GM19455 (cell line): ENCODE data around the gene COL25A1.
"Not testable (repeated sequence)": the region's sequence is repeated elsewhere in the genome, so short reads cannot be mapped to it uniquely, and the experiment has no call there.

Experiments used
- ATAC-seq: cut with Tn5 transposase; IDR thresholded peaks from one replicate; pipeline ENCODE4 v1.9.1; 2021; ENCODE audit not compliant: unreplicated experiment

The COL25A1 gene

DNA sequence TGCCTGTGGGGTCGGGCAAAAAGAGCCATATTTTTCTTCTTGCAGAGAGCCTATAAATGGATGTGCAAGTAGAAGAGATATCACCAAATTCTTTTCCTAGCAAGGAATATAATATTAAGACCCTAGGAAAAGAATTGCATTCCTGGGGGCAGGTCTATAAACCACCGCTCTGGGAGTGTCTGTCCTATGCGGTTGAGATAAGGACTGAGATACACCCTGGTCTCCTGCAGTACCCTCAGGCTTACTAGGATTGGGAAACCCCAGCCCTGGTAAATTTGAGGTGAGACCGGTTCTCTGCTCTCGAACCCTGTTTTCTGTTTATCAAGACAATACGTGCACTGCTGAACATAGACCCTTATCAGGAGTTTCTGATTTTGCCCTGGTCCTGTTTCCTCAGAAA lies 280.8 kb downstream of the COL25A1 start:
- not testable (repeated sequence) for ATAC-seq

DNA sequence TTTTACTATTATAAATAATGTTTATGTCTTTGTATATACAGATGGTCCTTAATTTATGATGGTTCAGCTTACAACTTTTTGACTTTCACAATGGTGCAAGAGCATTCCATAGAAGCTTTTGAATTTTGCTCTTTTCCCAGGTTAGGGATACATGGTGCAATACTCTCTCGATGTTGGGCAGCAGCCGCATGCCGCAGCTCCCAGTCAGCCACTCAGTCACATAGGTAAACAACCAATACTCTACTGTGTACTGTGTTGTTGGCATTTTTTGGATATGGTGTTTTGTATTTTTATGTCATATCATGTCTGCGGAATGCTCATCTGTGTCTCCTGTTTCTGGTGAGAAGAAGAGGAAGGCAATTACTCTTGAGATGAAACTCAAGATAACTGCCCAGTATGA lies 281.6 kb downstream of the COL25A1 start:
- no peak for ATAC-seq

DNA sequence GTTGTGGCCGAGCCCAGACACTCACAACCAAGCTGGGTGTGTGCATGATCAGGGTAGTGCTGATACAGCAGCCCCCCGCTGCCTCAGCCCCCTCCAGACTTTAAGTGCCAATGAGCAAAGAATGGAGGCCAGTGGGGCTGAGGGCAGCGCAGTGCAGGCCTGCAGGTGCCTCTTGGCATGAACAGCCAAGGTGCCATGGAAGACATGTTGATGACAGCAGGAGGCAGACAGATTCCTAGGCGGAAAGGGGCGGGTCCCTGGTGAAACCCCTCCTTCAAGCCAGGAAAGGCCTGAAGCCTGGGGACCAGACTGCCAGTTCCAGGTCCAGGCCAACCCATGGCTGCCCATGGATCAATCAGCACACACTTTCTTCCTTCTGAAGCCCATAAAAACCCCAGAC lies 286.3 kb downstream of the COL25A1 start:
- no peak for ATAC-seq

DNA sequence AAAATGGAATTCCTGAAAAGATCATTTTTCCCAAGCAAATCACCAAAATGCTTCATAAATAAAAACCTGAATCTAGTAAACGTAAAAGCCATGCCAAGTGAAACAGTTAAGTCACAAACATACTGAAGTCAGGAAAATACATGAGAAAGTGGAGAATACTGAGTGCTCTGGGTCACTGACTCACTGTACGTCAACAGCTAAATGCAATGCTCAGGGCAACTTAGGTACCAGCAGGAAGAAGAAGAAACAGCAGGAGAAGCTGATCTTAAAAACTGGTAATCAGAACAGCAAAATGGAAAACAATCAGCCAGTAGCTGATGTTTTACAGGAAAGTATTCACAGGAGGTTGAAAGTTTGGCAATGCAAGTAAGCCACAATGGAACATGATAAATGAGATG lies 287.0 kb downstream of the COL25A1 start:
- no peak for ATAC-seq

DNA sequence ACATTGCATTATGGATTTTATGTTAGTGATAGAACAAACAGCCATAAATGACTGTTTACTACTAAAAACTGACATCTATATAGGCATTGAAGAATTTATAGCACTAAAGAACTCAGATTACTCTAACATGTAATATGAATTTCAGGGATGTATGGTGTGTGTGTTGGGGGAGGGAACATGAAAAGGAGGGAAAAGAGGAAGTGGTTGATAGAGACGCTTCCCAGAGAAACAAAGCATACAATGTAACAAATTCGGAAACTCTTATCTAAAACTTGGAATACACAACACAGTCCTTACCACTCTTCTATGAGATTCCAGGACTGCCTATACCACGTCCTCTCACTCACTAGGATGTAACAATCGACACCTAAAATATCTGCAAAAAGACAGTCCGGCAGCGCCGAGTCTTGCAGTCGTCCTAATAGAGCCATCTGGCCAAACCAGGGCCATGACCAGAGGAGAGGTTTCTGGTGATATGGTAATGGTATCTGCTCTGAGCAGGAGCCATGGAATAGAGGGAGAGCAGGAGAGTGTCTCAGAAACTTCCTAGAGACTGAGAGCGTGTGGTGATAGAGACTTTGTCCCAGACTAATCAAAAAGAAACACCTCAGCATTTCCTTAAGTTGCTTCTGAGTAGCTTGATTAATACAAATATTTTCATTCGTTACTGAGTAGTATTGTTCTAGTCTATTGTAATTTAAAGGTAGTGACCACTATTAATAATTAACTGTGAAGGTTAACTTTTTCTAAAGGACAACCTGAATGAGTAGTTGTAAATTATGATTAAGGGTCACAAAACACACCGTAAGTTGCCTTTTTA lies 287.7 kb downstream of the COL25A1 start:
- ATAC-seq: no peak

DNA sequence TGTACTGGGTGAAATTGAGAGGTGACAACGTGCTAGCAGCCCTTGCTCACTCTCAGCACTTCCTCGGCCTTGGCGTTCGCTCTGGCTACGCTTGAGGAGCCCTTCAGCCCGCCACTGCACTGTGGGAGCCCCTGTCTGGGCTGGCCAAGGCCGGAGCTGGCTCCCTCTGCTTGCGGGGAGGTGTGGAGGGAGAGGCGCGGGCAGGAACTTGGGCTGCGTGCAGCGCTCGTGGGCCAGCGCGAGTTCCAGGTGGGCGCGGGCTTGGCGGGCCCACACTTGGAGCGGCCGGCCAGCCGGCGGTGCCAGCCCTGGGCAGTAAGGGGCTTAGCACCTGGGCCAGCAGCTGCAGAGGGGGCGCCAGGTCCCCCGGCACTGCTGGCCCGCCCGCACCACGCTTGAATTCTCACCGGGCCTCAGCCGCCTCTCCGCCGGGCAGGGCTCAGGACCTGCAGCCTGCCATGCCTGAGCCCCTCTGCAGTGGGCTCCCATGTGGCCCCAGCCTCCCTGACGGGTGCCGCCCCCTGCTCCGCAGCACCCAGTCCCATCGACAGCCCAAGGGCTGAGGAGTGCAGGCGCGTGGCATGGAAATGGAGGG lies 290.1 kb downstream of the COL25A1 start:
- no peak for ATAC-seq

DNA sequence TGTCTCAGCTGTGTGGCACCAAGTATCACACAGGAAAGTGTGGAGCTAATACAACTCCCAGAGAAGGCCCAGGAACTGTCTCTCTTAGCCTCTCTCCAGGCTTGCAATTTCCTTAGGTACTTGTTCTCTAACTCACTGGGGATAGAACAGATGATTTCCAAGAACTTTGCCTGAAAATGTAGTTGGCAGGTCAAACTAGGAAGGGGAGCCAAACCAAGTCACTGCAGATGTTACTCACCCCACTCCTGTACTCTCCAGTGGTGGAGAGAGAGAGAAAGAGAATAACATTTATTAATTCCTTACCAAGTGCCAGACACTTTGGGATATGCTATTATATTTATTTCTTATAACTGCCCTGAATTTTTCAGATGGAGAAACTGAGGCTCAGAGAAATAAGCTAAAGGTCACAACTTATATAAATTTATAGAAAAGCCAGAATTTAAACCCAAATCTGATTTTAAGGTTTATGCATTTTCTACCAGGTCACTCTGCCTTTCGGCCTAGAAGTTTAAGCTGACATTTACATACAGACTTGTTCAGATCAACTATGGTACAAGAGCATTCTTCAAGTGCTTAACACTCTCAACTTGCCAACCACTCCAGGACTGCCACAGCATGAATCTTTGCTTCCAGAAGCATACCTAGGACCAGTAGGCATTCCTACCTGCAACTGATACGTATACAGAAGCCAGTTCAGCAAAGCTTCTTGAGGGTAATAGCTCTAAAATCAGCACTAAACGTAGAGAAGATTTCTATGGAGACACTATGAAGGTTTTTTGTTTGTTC lies 291.0 kb downstream of the COL25A1 start:
- no peak for ATAC-seq

DNA sequence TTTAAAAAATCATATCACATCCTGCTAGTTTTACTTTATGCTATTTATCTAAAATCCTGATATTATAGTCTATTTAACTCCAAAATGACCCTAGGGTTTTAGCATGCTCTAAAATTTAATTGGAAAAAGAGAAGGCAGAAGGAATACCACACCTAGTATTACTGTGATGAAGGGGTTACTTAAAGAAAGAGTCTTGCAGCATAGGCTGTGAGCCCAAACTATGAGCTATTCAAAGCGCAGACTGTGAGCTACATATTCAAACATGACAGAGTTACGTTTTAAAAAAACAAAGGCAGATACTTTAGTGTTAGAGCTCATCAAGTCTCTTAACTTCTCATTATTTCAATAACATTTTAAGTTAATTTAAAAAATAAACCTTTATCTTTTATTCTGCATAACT lies 291.9 kb downstream of the COL25A1 start:
- ATAC-seq: no peak

DNA sequence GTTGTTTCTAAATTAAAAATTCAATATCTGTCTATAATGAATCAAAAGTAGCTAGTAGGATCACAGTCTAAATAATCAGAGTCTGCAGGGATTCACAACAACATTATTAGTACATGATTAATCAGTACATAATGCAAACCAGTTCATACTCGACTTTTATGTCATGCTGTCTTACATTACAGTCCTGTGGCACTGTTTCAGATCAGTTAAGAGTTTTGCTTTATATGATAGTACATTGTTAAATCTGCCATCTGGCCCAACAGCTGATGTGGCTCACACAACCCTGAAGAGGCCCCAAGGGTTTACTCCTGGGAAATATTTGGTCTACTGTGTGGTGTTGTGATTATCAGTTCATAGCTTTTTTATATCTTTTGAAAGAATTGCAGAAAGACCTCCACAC lies 292.5 kb downstream of the COL25A1 start:
- ATAC-seq: no peak

DNA sequence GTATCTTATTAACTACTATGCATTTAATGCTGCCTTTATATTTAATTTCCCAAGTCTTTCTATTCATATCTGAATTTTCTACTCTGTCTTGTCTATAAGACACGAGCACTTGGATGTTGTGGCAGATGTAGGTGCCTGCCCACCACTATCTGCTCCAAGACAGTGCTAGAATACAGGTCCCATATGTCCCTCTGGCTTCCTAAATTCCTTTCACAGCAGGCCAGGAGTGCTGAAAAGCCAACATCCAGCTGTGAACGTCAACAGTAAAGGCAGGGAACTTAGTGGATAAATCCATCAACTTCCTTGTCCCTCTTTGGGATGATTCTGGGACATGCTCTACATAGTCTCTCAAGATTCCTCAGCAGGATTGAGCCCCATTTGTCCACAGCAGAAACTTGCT lies 294.5 kb downstream of the COL25A1 start:
- no peak for ATAC-seq

DNA sequence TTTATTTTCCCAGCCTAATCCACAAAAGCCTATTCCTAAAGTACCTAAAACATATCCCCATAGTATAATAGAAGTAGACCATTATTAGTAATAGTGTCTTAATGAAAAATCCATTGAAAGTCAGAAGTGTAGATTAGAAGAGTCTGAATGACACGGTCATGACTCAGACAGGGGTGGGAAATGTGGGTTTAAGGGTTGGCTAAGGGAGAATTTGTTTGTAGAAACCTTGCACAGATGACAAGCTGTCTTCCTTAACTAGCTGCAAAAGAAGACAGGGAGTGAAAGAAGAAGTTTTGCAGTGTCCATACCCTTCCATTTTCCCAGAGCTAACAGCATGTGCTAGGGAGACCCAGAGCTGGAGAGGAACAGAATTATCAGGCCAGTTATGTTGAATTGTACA lies 296.9 kb downstream of the COL25A1 start:
- ATAC-seq: no peak

DNA sequence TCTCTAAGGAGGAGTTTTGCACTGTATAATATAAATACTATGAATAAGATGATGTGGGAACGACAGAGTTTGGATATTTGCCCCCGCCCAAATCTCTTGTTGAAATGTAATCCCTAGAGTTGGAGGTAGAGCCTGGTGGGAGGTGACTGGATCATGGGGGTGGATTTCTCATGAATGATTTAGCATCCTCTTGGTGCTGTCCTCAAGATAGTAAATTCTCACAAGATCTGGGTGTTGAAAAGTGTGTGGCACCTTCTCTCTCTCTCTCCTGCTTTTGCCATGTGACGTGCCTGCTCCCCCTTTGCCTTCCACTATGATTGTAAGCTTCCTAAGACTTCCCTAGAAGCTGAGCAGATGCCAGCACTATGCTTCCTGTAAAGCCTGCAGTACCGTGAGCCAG lies 298.0 kb downstream of the COL25A1 start:
- ATAC-seq: no peak

DNA sequence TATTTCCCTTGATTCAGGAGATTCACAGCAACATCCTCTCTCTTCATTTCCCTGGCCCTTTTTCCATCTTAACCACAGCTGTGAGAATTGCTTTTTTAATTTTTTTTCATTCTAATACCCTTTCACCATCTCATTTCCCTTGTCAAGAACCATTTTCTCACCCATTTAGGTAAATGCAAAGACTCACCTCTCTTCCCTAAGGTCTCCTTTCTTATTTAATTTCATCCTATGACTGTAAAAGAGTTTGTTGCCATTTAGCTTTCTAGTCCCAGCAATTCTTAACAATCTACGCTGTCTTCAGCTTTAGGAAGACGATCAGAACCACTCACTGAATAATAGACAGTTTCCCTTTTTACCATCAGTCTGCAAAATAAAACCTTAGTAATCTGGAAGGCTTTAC lies 298.5 kb downstream of the COL25A1 start:
- no peak for ATAC-seq

DNA sequence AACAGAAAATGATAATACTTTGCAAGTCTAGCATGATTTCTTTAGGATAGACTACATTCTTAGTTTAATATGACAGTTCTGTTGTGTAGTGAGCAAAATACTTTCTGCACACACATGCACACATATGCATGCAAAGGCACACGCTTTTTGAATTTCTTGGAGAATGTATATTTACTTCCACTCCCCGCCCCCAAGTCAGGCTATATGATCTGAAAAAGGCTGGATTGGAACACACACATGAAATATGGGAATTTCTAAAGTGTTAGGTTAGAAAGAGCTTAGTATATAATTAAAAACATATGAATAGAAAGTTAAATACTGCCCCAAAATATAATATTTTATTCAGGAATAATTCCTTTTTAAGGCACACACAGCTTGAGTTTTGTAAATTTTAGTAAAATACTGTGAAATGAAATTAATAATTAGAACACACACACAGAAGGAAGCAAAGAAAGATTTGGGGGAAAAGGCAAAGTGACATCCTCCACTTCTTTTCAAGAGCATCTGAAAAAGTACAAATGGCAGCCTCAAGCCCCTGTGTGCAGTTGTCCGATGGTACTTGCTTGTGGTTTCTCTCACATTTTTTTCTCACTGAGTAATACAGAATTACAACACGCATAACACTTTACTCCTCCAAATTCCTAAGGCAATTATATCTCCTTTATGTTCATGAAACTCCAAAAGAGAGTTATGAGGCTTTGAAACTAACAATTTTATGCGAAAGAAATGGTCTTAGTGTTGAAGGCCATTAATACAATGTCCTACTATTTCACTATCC lies 310.7 kb downstream of the COL25A1 start:
- ATAC-seq: no peak

DNA sequence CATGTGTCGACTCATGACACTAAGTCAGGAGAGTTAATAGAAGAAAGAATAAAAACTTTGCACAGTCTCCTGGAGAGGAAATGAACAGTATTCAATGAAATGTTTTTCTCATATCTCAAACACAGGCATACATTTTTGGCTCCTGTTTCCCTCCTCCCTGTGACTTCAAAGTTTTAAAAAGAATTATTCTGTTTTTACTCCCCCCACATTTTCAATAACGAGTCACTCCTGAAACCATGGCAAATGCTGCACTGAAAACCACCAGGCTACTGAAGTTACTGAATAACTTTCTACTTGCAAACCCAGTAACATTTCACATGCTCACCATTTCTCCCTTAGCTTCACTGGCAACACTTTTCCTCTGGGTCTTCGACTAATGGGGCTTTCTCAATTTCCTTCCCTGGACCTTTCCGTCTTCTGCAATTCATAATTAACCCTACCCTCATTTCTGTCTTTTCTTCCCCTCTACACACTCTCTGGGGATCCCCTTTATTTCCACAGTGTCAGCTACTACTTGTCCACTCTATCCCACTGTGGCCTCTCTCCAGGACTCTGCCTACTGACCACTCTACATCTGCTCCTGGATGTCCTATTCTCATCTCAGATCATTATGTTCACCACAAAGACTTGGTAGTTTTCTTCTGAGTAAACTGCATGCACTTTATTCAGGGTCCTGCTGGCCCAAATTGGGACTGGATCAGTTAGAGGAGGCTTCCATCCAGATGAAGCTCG lies 313.8 kb downstream of the COL25A1 start:
- ATAC-seq: no peak

DNA sequence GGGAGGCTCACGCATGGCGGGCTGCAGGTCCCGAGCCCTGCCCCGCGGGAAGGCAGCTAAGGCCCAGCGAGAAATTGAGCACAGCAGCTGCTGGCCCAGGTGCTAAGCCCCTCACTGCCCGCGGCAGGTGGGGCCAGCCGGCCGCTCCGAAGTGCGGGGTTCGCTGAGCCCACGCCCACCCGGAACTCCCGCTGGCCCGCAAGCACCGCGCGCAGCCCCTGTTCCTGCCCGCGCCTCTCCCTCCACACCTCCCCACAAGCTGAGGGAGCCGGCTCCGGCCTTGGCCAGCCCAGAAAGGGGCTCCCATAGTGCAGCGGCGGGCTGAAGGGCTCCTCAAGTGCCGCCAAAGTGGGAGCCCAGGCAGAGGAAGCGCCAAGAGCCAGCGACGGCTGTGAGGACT lies 318.0 kb downstream of the COL25A1 start:
- not testable (repeated sequence) for ATAC-seq

DNA sequence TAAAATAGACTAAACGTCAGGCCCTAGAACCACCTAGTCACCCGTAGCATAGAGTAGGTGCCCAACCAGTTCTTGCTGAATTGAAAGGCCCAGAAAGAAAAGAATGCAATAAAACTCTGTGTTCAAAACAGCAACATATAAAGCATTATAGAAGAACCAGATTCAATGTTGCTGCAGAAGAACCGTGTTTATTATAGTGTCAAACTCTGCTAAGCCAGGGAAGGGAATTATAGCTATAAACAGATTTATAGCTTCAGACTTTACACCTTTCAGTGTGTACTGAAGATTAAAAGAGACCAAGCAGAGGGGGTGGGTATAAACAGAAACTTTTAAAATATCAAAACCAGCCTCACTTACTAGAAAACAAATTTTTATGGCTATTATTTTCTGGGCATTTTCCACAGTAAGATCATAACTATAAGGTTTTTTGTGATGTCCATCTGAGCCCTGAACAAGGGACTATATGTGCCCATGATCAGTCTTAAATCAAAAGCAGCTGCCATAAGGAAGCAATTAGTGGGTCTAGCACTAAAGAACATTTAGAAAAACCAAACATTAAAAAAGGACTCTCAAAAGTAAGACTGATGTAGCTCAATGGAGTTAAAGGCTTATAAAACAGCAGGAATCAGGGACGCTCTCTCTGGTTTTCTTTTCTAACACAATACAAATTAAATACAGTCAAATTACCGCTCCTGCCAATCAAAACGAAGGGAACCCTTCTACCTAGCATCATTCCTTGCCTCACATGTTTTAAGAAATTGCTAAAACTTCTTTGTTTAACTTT lies 319.9 kb downstream of the COL25A1 start:
- no peak for ATAC-seq

DNA sequence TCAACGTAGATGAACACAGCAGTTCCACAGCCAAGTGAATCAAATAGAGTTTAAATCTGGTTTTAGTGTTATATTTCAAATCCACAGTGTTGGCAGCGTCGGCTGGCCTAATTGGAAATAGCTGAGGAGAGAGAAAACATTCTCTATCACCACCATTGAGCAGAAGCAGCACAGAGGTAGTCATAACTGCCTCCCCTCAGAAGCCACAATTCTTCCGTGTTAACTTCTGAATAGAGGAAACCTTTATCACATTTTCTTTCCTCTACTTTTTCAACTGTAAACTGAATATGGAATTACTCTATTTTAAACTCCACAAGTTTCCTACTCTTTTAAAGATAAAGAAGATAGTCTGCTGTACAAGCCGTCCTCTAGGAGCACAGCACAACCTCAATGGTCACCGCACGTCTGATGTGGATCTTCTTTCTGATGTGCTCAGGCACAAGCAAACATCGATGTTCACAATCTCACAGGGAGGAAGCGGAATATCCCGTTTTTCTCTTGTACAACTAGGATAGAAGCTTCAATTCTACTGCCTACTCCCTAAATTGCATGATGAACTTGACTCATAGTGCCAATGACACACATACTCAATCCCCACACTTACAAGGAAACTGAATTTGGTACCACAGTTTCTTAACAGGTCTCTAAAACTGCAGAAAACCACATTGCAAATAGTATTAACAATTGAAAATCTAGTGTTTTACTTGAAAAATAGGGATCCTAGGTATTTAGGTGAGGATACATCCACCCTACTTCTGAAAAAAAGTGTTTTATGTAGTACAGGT lies 321.8 kb downstream of the COL25A1 start:
- ATAC-seq: no peak

DNA sequence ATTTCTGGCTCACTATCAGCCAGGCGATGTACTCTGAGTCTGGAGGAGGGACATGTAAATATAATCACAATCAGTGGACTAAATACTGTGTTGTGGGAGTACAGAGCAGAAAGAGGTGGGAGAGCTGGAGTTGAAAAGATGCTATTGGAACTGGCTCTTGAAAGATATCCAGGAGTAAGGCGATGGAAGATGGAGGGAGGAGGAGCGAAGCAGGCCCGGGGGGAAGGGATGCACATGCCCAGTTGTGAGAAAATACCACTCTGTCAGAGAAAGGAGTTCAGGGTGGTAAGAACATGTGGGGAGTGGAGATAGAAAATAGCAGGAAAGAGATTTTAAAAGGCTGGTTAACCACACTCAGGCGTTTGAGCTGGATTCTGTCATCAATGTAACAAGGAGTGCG lies 322.7 kb downstream of the COL25A1 start:
- no peak for ATAC-seq
